Ascending aorta (tissue), 2 donors: Measurements from ENCODE around the gene TRAP1. TPM values are rescaled to one million over a fixed set of nuclear protein-coding genes. Genes with fewer than 3 reads are reported as not detected.
A peak's percentile ranks its signal among the peaks of the same experiment; 100 is the strongest.

ENCODE experiments used
- DNase-seq, 2 donors: peaks; one replicate each; pipeline ENCODE4 v3.0.0-alpha.2; 2019; ENCODE audit warnings: low spot score in 2 of 2
- H3K27ac ChIP-seq, 2 donors: fragments of 200-600 bp; sonication (generic); one replicate each; pipeline ENCODE4 v1.5.1; 2016 to 2017; ENCODE audit warnings: mild to moderate bottlenecking in 1 of 2
- H3K27me3 ChIP-seq: fragments of 200-600 bp; sonication (generic); one replicate; pipeline ENCODE4 v1.5.1; 2017
- H3K36me3 ChIP-seq, 2 donors: fragments of 200-600 bp; sonication (generic); one replicate each; pipeline ENCODE4 v1.5.1; 2016
- H3K4me1 ChIP-seq, 2 donors: fragments of 200-600 bp; sonication (generic); one replicate each; pipeline ENCODE4 v1.5.1; 2016 to 2017; ENCODE audit warnings: mild to moderate bottlenecking in 1 of 2
- H3K4me3 ChIP-seq, 2 donors: fragments of 200-600 bp; sonication (generic); one replicate each; pipeline ENCODE4 v1.5.1; 2016 to 2017; ENCODE audit warnings: mild to moderate bottlenecking in 1 of 2
- H3K9me3 ChIP-seq, 2 donors: fragments of 200-600 bp; sonication (generic); one replicate each; pipeline ENCODE4 v1.5.1; 2016
- CTCF ChIP-seq, 3 experiments: fragments of 200-600 bp in 2 of 3; fragments of 450-650 bp in 1 of 3; sonication (generic) in 2 of 3; IDR thresholded peaks; one replicate each; pipeline ENCODE4 v1.5.1; 2016 to 2019; ENCODE audit warnings: antibody characterized with exemption in 3 of 3, mild to moderate bottlenecking in 1 of 3, moderate library complexity in 1 of 3
- intact Hi-C: fragments of 100-400 bp; cut with DNase I; formaldehyde crosslinking; loops from one replicate; pipeline ENCODE4 v1.15.1; 2023
- total RNA-seq: library from RNA; depleted of rRNA; stranded (reverse); fragments of >200 nt; gene quantifications from one replicate; pipeline ENCODE4 v1.1.0, GENCODE V29; 2016

Gene TRAP1
- total RNA-seq, 1 donor from 2014 or later: 169 TPM

- Histone ChIP-seq H3K4me1 (no peaks in the 10 kb centered on the region), H3K27me3 (no peaks in the 10 kb centered on the region), H3K4me3 (no peak within 1 kb of the TSS), H3K9me3 (no peaks in the 10 kb centered on the region), H3K27ac (no peak within 1 kb of the TSS), H3K36me3 (peaks cover 46 to 55% of the 10 kb centered on the region in 2 donors)
- TF ChIP-seq CTCF (IDR thresholded peaks at IDR 0.05): peak in 2 of 3 experiments; percentile 45 to 59
- DNase-seq: peak in 1 of 2 donors; percentile 67
- intact Hi-C loops: no loop called here
Measured at GRCh38 chr16:3654249-3654991, 62.9 kb downstream of the TRAP1 start, which contains the start of gene DNASE1. Gene DNASE1 (plus strand): TSS chr16:3654691. CDS start chr16:3655374, 683 bp downstream.

GRCh38 chr16:3652373-3653195 lies 64.7 kb downstream of the TRAP1 start:
- Histone ChIP-seq H3K36me3 (peaks cover 33 to 38% of the 10 kb centered on the region in 2 donors), H3K27me3 (no peaks in the 10 kb centered on the region), H3K27ac (no peak overlapping the region), H3K4me3 (no peak overlapping the region), H3K4me1 (no peaks in the 10 kb centered on the region), H3K9me3 (no peaks in the 10 kb centered on the region)
- intact Hi-C loops: no loop called here
- peak in 1 of 2 donors; percentile 41 for DNase-seq
- no peak for TF ChIP-seq CTCF (IDR thresholded peaks at IDR 0.05)

- no peaks in the 10 kb centered on the region for H3K27me3 ChIP-seq
- H3K4me3 ChIP-seq: no peak overlapping the region
- no peak for TF ChIP-seq CTCF (IDR thresholded peaks at IDR 0.05)
- H3K27ac ChIP-seq: no peak overlapping the region
- no peaks in the 10 kb centered on the region for H3K9me3 ChIP-seq
- peak in 1 of 2 donors; percentile 59 for DNase-seq
- H3K36me3 ChIP-seq: peaks cover 24 to 29% of the 10 kb centered on the region in 2 donors
- no peaks in the 10 kb centered on the region for H3K4me1 ChIP-seq
- intact Hi-C loops: no loop called here
Measured at GRCh38 chr16:3651461-3652372, 65.6 kb downstream of the TRAP1 start.

- Histone ChIP-seq H3K27me3 (no peaks in the 10 kb centered on the region), H3K27ac (no peak overlapping the region), H3K9me3 (no peaks in the 10 kb centered on the region), H3K36me3 (peaks cover 16 to 19% of the 10 kb centered on the region in 2 donors), H3K4me1 (no peaks in the 10 kb centered on the region), H3K4me3 (no peak overlapping the region)
- intact Hi-C loops: no loop called here
- TF ChIP-seq CTCF (IDR thresholded peaks at IDR 0.05): no peak
- peak in 1 of 2 donors; percentile 43 for DNase-seq
Measured at GRCh38 chr16:3650631-3651265, 66.6 kb downstream of the TRAP1 start.
